Right lung (tissue), 5 donors: ENCODE results near the gene RASSF7. TPM values are rescaled to one million over a fixed set of nuclear protein-coding genes. Genes with fewer than 3 reads are reported as not detected.

Source experiments
- DNase-seq, 2 donors: peaks; one replicate each; pipeline ENCODE4 v3.0.0-alpha.2; 2013
- polyA plus RNA-seq, 5 donors: library from polyadenylated mRNA; unstranded; fragments of 120-200 nt; gene quantifications; one replicate each; pipeline versions ENCODE4 v1.2.1 to v1.2.3, GENCODE V29; 2013; ENCODE audit warnings: inconsistent platforms in 1 of 5, low replicate concordance in 1 of 5; ENCODE audit not compliant: insufficient read length in 5 of 5, insufficient read depth in 1 of 5

Gene RASSF7
- polyA plus RNA-seq, 5 donors = 16.5 to 41.2 (median 27.6) TPM

DNA sequence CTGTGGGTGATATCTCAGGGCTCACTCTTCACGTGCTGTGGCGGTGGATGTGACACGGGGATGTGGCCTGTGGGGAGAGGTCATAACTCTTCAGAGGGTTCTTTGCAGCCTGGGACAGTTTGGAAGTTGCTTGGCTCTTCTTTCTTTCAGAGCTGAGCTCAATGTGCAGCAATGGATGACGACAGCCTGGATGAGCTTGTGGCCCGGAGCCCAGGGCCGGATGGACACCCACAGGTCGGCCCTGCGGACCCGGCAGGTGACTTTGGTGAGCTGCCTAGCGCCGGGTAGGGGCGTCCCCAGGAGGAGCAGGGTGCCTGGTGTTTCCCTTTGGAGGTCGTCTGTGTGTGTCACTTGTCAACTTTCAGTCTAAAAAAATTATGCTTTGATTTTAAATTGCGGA is 20.6 kb downstream of the RASSF7 start:
- no peak for DNase-seq

DNA sequence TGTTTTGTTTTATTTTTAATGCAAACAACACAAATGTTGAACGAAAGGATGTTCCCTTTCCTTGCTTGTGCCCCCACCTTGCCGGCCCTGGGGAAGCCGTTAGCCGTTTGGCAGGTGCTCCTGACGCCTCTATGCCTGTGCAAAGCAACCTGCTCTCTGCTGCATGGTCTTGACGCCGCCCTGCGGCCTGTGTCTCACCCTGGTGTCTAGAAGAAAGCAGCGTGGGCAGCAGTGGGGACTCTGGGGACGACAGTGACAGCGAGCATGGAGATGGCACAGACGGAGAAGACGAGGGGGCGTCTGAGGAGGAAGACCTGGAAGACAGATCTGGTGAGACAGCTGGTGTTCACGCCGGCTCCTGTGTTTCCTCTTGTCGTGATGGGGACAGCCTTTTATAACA is 21.0 kb downstream of the RASSF7 start:
- no peak for DNase-seq

DNA sequence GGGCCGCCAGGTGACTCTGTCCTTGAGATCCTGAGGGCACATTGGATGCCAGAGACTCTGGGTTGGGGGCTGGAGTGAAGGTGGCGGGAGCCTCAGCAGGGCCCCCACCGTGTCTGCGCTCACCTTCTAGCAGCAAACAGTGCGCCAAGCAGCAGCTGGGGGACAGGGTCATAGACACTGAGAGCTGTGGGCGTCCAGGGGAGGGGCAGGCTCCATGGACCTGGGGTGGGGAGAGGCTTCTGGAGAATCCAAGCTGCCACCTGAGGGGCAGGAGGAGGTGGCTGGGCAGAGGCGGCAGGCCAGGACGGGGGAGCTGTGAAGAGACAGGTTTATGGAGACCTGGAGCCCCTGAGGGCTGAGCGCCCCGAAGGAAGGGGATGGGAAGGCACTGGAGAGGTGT is 23.5 kb downstream of the RASSF7 start:
- no peak for DNase-seq

DNA sequence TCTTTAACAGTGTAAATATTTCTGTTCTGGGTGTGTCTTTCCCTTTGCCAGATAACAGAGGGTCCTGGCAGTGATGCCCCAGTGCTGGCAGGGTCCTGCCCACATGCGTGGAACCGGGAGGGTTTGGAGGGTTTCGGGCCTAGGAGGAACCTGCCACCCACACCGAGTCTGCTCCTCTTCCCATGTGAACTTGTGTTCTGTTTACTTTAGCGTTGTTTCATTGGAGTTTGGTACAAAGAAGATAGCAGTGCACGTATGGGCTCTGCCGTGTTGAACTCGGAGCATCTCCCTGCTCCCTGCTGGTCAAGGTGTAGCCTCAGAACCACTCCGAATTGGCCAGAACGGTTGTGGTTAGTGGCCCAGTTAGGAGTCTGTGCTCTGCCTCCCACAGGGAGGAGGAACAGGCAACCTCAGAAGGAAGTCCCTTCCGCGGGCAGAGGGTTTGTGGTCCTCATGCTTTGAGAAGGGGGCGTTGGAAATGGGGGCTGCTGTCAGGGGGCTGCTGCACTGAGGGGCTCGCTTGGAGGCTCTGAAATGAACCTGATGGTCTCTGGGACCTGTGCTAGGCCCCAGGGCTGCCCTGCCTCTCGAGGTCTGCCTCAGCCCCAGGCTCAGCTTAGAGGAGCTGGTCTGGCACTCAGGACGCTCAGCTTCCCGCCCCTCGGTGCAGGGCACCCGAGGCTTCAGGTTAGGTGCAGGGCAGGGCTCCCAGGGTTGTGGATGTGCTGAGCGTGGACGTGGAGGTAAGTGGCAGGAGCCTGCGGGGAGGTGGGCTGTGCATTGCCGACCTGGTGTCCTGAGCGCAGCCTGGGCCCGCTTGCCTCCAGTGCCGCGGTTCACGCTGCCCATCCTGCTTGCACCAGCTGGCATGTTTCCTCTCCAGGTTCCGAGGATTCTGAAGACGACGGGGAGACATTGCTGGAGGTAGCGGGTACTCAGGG is 25.9 kb downstream of the RASSF7 start:
- no peak for DNase-seq

DNA sequence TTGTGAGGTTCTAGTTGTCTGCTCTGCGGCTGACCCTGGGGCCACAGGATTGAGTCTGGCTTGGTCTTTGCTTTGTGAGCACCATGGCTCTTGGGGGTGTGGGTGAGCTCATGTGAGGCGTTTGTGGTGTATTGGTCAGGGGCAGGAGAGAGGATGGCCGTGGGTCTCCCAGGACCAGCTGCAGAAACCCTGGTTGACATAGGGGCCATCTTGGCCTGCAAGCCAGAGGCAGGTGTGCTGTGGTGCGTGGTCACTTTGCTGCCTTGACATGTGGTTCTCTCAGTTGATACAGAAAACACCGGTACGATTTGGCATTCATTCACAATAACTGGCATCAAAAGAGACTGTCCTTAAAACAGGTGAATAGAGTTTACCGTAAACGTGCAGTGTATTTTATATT is 26.8 kb downstream of the RASSF7 start:
- no peak for DNase-seq

DNA sequence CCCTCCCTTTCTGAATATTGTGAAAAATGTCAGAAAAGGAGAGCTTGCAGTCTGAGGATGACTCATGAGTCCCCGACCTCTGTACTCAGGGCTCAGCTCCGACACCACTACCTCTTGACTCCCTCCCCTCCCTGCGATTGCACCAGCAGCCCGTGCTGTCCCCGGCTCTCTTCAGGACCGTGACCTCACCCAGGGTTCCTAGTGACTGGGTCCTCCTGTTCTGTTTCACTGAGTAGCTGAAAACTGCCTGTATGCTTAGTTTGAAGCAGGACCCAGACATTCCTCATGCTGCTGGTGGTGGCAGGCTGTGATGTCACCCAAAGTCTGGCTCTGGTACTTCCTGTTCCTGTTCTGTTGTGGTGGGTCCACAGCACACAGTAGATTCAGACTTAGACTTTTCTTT is 27.2 kb downstream of the RASSF7 start:
- no peak for DNase-seq

DNA sequence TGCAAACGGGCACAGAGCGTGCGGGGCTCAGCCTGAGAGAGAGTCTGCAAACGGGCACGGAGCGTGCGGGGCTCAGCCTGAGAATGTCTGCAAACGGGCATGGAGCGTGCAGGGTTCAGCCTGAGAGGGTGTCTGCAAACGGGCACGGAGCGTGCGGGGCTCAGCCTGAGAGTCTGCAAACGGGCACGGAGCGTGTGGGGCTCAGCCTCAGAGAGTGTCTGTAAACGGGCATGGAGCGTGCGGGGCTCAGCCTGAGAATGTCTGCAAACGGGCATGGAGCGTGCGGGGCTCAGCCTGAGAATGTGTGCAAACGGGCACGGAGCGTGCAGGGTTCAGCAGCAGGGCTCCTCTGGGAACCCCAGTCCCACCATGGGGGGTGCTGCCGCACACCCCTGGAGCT is 29.0 kb downstream of the RASSF7 start:
- no peak for DNase-seq

DNA sequence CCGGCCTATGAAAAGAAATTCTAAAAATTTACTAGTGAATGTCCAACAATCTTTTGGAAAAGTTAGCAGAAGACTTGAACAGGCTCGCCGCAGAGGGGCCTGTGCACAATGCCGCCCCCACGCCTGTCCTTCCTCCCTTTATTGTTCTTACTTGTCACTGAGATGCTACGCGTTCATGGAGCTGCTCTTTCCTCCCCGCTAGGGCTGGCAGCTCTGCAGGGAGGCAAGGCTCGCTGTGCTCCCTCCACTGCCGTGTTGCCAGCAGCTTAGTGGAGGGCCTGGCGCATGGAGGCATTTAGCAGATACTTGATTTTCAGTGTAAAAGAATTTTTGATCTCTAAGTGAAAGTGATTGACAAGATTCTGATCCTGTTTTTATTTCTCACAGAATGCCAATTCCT is 30.2 kb downstream of the RASSF7 start:
- DNase-seq = no peak

DNA sequence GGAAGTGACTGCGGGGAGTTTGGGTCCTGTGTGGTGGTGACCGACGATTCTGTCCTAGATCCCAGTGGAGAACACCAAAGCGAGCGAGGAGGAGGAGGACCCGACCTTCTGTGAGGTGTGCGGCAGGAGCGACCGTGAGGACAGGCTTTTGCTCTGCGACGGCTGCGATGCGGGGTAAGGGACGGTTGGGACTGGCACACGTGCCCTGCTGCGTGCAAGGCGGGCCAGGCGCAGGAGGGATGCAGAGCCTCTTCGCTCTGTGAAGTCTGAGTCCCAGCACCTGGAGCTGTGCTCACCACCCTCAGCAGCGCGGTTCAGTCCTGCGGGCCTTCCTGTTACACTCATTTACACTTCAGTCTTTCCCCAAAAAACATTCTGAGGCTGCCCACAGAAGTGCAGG is 31.7 kb downstream of the RASSF7 start:
- DNase-seq = no peak

DNA sequence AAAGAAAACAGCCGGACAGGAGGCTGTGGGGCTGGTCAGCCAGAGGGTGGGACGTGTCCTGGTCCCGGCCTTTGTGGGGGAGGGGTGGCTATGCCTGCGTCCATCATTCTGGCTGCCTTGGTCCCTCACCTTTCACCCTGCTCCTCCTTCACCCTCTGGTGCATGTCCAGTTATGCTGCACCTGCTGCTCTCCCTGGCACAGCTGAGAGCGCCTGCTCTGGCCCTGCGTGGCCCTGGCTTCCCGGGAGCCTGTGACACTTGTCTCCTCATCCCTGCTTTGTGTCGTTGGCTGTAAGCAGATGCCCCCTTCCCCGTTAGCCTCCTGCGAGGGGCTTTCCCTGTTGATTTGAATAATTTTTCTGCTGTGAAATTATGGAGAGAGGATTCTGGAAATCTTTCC is 32.1 kb downstream of the RASSF7 start:
- no peak for DNase-seq

DNA sequence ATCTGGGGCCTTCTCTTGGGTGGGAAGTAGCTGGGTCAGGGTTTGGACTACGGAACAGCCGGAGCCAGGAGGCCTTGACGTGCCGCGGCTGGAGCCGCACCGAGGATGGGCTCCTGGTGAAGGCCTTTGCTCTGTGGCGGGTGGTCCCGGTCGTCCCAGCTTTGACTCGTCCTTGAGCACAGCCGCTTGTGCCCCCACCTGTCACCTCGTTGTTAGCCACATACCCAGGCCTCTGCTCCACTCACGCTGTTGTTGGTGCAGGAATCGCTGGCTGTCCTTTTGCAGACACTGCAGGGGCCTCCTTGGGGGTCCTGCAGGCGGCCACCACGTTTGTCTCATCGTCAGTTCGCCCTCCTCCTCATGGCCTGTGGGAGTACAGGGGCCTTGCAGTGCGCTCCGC is 32.6 kb downstream of the RASSF7 start:
- no peak for DNase-seq

DNA sequence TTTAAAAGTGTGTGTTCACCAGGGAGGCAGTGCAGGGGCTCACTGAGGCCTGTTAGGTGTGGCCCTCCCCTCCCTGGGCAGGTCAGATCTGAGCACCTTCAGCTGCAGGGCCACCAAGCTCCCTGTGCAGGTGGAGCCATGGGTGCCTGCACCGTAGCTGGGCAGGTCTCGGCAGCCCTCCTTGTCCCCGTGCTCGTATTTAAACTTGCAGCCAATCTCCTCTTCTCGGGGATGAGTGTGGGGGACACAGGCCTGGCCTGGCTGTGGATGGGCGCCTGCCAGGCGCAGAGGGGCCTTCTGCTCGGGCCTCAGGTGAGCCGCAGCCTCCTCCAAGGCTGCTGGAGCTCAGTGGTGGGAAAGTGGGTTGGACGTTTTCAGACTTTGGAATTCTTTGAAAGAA is 34.6 kb downstream of the RASSF7 start:
- DNase-seq = no peak

DNA sequence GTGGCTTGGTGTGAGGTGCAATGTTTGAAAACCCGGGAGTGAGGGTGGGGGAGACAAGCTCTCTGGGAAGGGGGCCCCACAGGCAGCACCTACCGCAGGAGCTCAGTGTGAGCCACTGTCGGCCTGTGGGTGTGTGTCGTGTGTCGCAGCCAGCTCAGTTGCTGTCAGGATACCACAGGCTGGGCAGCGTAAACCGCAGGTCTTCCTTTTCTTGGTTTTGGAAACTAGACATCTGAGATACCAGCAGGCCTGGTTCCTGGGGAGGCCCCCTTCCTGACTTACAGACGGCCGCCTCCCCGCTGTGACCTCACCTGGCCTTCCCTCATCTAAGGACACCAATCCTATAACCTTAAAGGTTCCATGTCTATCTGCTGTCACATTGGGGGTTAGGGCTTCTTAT is 35.6 kb downstream of the RASSF7 start:
- DNase-seq = no peak

DNA sequence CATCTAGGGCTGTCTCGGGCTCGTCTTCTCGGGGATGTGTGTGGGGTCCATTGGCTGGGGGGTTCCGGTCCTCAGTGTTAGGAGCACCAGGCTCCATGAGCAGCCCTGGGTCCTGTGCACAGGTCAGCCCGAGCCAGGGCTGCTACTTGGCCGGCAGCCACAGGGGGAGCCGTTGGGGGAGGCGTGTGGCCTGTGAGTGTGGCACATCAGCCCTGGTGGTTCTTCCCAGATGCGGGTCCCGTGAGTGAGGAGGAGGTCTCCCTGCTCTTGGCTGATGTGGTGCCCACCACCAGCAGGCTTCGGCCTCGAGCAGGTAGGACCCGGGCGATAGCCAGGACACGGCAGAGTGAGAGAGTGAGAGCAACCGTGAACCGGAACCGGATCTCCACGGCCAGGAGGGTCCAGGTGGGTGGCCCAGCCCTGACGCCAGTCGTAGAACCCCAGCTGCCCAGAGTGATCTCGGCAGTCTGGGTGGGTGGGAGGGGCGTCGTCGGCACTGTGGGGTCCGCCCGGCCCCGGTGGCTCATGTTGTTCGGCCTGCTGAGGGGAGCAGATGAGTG is 36.5 kb downstream of the RASSF7 start:
- no peak for DNase-seq

DNA sequence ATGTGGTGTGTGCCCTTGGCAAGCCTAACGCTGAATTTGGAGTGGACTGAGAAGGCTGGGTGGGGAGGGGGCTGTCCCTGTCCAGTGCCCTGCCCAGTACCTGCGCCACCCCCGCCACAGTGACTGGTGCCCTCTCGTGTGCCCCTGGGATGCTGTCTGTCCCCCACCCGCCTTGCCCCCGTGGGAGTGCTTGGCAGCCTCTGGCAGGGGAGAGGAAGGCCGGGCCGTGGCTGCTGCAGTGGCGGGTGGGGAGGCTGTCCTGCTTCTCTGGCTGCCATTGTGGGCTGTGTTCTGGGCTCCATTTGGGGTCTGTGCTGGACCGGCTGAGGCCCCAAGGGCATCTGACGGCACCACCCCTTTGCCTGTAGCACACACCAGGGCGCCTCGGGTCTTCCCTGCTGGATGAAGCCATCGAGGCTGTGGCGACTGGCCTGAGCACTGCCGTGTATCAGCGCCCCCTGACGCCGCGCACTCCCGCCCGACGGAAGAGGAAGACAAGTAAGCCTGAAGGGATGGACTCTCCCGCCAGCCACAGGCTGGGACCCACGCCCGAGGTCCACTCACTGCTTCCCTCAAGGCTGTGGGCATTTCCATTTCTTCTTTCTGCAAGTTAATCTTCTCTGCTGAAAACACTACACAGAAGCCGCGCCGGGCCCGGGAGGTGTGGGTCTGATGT is 37.4 kb downstream of the RASSF7 start:
- DNase-seq = no peak

DNA sequence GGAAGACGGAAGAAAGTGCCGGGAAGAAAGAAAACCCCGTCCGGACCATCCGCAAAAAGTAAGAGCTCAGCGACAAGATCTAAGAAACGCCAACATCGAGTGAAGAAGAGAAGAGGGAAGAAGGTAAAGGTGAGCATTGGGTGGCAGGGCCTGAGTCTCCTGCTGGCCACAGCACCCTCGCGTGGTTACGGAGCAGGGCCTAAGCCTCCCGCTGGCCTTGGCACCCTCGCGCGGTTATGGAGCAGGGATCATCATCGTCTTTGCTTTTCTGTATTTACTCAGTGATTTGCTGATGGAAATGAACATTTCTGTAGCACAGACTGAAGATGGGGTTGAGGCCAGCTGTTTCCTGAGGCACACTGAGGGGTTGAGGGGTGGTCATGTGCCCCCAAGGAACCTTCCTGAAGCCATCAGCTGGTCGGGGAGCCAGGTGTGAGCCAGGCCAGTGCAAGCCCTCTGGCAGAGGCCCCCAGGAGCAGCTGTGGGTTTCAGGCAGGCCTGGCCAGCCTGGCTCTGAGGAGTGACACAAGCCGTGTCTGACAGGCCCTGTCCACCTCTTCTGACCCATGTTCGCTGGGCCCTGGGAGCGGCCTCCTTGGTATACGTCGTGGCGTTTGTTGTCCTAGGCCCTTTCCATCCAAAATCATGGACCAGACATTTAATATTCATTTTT is 40.9 kb downstream of the RASSF7 start:
- DNase-seq = no peak

DNA sequence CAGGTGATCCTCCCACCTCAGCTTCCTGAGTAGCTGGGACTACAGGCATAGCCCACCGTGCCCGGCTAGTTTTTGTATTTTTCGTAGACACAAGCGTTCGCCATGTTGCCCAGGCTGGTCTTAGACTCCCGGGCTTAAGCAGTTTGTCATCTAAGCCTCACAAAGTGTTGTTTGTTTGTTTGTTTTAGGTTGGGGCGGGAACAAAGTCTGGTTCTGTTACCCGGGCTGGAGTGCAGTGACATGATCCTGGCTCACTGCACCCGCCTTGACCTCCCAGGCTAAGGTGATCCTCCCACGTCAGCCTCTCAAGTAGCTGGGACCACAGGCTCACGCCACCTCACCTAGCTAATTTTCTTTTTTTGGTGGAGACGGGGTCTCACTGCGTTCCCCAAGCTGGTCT is 42.4 kb downstream of the RASSF7 start:
- no peak for DNase-seq

DNA sequence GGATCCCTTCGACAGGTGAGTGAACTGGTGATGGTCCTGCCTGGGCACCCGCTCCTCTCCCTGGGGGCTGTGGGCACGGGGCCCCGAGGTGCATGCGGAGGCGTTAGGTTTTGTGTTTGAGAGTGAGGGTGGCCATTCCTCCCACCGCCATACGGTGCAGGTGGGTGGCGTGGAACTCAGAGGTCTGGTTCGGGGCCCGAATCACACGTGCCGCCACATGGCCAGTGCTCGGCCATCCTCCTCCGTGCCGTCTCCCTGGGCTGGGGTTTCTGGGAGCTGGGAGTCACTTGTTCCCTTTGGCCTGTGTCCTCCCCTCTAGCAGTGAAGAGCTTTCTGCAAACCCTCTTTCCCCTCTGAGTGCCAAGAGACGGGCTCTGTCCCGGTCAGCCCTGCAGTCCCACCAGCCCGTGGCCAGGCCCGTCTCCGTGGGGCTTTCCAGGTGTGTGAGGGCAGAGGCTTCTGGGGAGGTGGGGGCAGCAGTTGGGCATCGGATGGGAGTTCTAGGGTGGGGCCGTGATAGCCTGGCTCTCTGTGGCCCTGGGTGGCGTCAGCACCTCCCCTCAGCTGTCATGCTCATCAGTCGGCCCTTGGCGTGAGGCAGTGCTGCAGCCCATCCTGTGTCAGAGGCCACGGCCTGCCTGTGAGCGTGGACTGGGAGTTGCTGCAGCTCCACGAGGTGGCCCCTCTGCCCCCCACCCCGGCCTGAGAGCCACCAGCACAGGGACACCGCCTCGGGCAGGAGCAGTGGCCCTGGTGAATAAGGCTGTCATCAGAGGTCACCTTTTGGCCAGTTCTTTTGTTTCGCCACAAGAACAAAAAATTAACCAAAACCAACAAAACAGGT is 44.7 kb downstream of the RASSF7 start:
- no peak for DNase-seq

DNA sequence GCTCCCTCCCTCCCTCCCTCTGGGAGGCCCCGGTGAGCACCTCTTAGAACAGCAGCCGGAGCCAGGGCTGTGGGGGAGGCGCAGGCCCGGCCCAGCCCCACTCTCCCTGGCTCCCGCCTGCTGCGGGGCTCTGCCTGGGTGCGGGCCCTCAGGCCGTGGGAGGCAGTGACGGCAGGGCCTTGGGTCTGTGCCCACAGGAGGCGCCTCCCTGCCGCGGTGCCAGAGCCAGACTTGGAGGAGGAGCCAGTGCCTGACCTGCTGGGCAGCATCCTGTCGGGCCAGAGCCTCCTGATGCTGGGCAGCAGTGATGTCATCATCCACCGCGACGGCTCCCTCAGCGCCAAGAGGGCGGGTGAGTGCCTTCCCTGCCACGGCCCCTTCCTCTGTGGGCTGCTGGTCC is 45.5 kb downstream of the RASSF7 start:
- DNase-seq = no peak

DNA sequence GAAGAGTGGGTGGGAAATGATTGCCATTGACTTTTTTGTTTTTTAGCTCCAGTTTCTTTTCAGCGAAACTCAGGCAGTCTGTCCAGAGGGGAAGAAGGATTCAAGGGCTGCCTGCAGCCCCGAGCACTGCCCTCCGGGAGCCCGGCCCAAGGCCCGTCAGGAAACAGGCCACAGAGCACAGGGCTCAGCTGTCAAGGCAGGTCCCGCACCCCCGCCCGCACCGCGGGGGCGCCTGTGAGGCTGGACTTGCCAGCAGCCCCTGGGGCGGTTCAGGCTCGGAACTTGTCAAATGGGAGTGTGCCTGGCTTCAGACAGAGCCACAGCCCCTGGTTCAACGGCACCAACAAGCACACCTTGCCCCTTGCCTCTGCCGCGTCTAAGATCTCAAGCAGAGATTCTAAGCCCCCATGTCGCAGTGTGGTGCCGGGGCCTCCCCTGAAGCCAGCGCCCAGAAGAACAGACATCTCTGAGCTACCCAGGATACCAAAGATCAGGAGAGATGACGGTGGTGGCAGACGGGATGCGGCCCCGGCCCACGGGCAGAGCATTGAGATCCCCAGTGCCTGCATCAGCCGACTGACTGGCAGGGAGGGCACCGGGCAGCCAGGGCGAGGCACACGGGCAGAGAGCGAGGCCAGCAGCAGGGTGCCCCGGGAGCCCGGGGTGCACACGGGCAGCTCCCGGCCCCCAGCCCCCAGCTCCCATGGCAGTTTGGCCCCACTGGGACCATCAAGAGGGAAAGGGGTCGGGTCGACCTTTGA is 46.4 kb downstream of the RASSF7 start:
- no peak for DNase-seq
